ENCODE data around the gene ICE2.

ICE2 gene

DNA sequence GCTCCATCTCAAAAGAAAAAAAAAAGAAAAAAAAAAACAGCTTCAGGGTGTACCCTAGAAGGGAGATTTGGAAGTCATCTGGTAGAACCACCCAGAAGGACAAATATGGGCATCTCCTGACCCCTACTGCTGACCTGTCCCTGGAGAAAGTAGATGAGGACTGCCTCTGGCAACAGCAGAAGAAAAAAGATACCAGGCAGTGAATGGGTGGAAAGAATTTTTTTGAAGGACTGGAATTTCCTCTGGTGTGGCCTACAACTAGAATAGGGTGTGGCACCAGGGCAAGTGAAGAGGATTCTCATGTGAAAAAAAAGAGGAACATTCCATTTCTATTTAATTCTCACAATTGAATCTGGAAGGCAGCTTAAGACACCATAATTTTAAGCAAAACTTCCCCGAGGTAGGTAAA, 84.2 kb downstream of the ICE2 start:
- Histone ChIP-seq H3K27ac (ENCODE audit: low read length) (no peak overlapping the region), H4K20me1 (ENCODE audit: insufficient read depth, low read length) (no peaks in the 10 kb centered on the region), H3K4me3 (ENCODE audit: low read length) (no peak overlapping the region), H3K36me3 (replicated peaks; ENCODE audit: insufficient read depth, low read length) (no peaks in the 10 kb centered on the region), H3K4me1 (ENCODE audit: low read length) (peaks cover 13% of the 10 kb centered on the region), H3K9ac (ENCODE audit: low read length) (no peak overlapping the region), H3F3A (ENCODE audit: insufficient read depth, low read length) (peaks cover 10% of the 10 kb centered on the region), H3K79me2 (ENCODE audit: low read length) (peaks cover 79% of the 10 kb centered on the region), H2AFZ (ENCODE audit: low read length) (no peak overlapping the region), H3K27me3 (replicated peaks; ENCODE audit: insufficient read depth, low read length) (no peaks in the 10 kb centered on the region), H3K9me3 (replicated peaks; ENCODE audit: insufficient read depth, low read length) (no peaks in the 10 kb centered on the region), H3K9me2 (replicated peaks; ENCODE audit: insufficient read depth, low read length) (no peaks in the 10 kb centered on the region), H3K4me2 (ENCODE audit: low read depth, low read length) (no peak overlapping the region)
- DNase-seq = no peak
- no peak for TF ChIP-seq EZH2phosphoT487 (IDR thresholded peaks at IDR 0.05; ENCODE audit: low read length)
- TF ChIP-seq, protein P1, sequence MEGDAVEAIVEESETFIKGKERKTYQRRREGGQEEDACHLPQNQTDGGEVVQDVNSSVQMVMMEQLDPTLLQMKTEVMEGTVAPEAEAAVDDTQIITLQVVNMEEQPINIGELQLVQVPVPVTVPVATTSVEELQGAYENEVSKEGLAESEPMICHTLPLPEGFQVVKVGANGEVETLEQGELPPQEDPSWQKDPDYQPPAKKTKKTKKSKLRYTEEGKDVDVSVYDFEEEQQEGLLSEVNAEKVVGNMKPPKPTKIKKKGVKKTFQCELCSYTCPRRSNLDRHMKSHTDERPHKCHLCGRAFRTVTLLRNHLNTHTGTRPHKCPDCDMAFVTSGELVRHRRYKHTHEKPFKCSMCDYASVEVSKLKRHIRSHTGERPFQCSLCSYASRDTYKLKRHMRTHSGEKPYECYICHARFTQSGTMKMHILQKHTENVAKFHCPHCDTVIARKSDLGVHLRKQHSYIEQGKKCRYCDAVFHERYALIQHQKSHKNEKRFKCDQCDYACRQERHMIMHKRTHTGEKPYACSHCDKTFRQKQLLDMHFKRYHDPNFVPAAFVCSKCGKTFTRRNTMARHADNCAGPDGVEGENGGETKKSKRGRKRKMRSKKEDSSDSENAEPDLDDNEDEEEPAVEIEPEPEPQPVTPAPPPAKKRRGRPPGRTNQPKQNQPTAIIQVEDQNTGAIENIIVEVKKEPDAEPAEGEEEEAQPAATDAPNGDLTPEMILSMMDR (IDR thresholded peaks at IDR 0.05; ENCODE audit: low read length) = no peak
- TF ChIP-seq EZH2 (optimal IDR thresholded peaks at IDR 0.05; ENCODE audit: low read depth, low read length) = no peak

DNA sequence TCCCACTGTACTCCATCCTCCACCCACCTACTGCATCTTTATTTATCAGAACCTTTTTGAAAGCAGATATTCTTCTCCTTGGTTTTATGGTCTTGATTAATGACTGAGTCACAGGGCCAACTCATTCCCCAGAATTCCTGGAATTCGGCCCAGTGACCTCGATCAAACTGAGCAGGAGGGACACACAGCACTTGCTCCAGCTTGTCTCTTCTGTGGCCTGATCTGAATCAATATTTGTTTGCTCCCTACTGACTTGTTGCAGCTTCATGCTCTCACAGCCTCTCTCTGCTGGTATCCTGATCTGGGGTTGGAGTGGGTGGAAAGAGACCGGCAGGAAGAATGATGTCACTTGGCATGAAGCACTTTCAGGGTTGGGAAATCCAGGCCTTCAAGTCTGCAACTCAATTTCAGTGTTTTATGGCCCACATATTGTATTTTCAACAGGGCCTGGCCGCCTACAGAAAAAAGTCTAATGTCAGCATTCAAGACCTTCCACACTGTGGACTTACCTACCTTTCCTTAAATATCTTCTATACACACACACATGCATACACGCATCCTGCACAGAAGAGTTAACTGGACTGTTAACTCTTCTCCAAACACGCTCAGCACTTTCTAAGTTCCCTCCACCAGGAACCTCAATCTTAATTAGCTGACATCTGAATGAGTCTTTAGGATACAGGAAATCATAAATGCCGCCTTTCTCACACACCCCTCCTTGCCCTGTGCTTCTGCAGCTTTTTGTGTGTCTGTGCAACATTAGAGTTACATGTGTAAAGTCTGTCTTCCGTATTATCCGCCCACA, 85.8 kb downstream of the ICE2 start:
- peaks cover 16% of the 10 kb centered on the region for H3K4me1 ChIP-seq (ENCODE audit: low read length)
- TF ChIP-seq, protein P1 (IDR thresholded peaks at IDR 0.05; ENCODE audit: low read length) = no peak
- TF ChIP-seq EZH2 (optimal IDR thresholded peaks at IDR 0.05; ENCODE audit: low read depth, low read length) = no peak
- no peak for TF ChIP-seq EZH2phosphoT487 (IDR thresholded peaks at IDR 0.05; ENCODE audit: low read length)
- H3K4me3 ChIP-seq (ENCODE audit: low read length) = no peak overlapping the region
- peaks cover 12% of the 10 kb centered on the region for H3F3A ChIP-seq (ENCODE audit: insufficient read depth, low read length)
- H4K20me1 ChIP-seq (ENCODE audit: insufficient read depth, low read length) = no peaks in the 10 kb centered on the region
- H3K9me3 ChIP-seq (replicated peaks; ENCODE audit: insufficient read depth, low read length) = no peaks in the 10 kb centered on the region
- no peak for DNase-seq
- H3K4me2 ChIP-seq (ENCODE audit: low read depth, low read length) = no peak overlapping the region
- no peaks in the 10 kb centered on the region for H3K36me3 ChIP-seq (replicated peaks; ENCODE audit: insufficient read depth, low read length)
- H3K79me2 ChIP-seq (ENCODE audit: low read length) = peaks cover 92% of the 10 kb centered on the region
- no peak overlapping the region for H3K9ac ChIP-seq (ENCODE audit: low read length)
- no peak overlapping the region for H2AFZ ChIP-seq (ENCODE audit: low read length)
- no peak overlapping the region for H3K27ac ChIP-seq (ENCODE audit: low read length)
- H3K27me3 ChIP-seq (replicated peaks; ENCODE audit: insufficient read depth, low read length) = no peaks in the 10 kb centered on the region
- no peaks in the 10 kb centered on the region for H3K9me2 ChIP-seq (replicated peaks; ENCODE audit: insufficient read depth, low read length)

DNA sequence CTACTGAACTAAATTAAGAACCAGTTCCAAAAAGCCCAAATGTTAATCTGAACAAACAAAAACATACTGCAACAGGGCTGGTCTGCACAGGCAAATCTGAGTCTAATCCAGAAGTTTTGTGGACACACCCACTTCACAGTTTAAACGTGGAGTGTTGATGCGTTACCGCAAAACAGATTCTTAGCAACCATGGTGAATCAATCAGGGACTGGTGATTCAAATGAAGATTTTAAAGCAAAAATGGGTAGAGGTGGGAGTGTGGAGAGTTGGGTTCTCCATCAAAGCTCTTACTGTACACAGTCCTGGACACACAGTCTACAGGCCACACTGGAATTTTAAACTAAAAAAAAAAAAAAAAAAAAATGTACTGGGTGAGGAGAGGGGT, 86.3 kb downstream of the ICE2 start:
- no peak overlapping the region for H2AFZ ChIP-seq (ENCODE audit: low read length)
- no peaks in the 10 kb centered on the region for H3K36me3 ChIP-seq (replicated peaks; ENCODE audit: insufficient read depth, low read length)
- DNase-seq = no peak
- no peaks in the 10 kb centered on the region for H3K9me2 ChIP-seq (replicated peaks; ENCODE audit: insufficient read depth, low read length)
- H3K4me2 ChIP-seq (ENCODE audit: low read depth, low read length) = no peak overlapping the region
- H3K79me2 ChIP-seq (ENCODE audit: low read length) = peaks cover 97% of the 10 kb centered on the region
- peaks cover 12% of the 10 kb centered on the region for H3F3A ChIP-seq (ENCODE audit: insufficient read depth, low read length)
- no peaks in the 10 kb centered on the region for H4K20me1 ChIP-seq (ENCODE audit: insufficient read depth, low read length)
- TF ChIP-seq, protein P1 (IDR thresholded peaks at IDR 0.05; ENCODE audit: low read length) = no peak
- TF ChIP-seq EZH2 (optimal IDR thresholded peaks at IDR 0.05; ENCODE audit: low read depth, low read length) (no peak), EZH2phosphoT487 (IDR thresholded peaks at IDR 0.05; ENCODE audit: low read length) (no peak)
- no peak overlapping the region for H3K9ac ChIP-seq (ENCODE audit: low read length)
- H3K4me3 ChIP-seq (ENCODE audit: low read length) = no peak overlapping the region
- no peak overlapping the region for H3K27ac ChIP-seq (ENCODE audit: low read length)
- H3K27me3 ChIP-seq (replicated peaks; ENCODE audit: insufficient read depth, low read length) = no peaks in the 10 kb centered on the region
- H3K9me3 ChIP-seq (replicated peaks; ENCODE audit: insufficient read depth, low read length) = no peaks in the 10 kb centered on the region
- H3K4me1 ChIP-seq (ENCODE audit: low read length) = peaks cover 16% of the 10 kb centered on the region
